OCI-LY7 (cell line): ENCODE data around the gene ELK4.

ENCODE experiments used
- EZH2phosphoT487 ChIP-seq: fragments of 200-600 bp; sonication (generic); IDR thresholded peaks from 2 replicates; pipeline ENCODE4 v1.6.1; 2018; ENCODE audit warnings: low read depth, borderline replicate concordance, mild to moderate bottlenecking, mixed run types, antibody characterized with exemption, low read length, moderate library complexity, mixed read lengths
- TF ChIP-seq, protein P1 (sequence below): fragments of 200-600 bp; sonication (generic); conservative IDR thresholded peaks from 2 replicates; pipeline ENCODE4 v1.5.1; 2014; ENCODE audit warnings: mild to moderate bottlenecking, antibody characterized with exemption, low read length, moderate library complexity, mixed read lengths

DNA sequence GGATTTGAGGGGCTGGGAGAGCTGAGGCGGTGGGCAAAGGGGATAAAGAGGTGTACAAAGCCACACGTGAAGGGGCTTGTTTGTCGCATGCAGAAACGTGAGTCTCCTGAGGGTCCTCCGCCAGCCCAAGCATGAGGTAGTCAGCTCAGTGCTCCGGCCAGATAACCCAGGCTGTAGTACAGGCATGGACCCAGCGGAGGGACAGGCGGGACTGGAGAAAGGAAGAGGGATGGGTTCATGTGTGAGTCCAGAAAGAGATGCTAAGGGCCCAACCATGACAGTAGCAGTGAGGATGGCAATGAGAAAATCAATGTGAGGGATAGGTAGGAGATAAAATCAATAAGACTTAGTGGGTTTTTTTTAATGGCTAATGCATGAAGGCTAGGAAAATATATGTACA, 13.7 kb upstream of the ELK4 start:
- TF ChIP-seq, protein P1, sequence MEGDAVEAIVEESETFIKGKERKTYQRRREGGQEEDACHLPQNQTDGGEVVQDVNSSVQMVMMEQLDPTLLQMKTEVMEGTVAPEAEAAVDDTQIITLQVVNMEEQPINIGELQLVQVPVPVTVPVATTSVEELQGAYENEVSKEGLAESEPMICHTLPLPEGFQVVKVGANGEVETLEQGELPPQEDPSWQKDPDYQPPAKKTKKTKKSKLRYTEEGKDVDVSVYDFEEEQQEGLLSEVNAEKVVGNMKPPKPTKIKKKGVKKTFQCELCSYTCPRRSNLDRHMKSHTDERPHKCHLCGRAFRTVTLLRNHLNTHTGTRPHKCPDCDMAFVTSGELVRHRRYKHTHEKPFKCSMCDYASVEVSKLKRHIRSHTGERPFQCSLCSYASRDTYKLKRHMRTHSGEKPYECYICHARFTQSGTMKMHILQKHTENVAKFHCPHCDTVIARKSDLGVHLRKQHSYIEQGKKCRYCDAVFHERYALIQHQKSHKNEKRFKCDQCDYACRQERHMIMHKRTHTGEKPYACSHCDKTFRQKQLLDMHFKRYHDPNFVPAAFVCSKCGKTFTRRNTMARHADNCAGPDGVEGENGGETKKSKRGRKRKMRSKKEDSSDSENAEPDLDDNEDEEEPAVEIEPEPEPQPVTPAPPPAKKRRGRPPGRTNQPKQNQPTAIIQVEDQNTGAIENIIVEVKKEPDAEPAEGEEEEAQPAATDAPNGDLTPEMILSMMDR = no peak
- TF ChIP-seq EZH2phosphoT487 = no peak
